GM18868 (cell line): ENCODE data around the gene STARD3.
"Not testable (repeated sequence)": the region's sequence is repeated elsewhere in the genome, so short reads cannot be mapped to it uniquely, and the experiment has no call there.

Experiments used
- ATAC-seq: cut with Tn5 transposase; IDR thresholded peaks from one replicate; pipeline ENCODE4 v1.9.1; 2021; ENCODE audit warnings: mild to moderate bottlenecking, moderate library complexity; ENCODE audit not compliant: unreplicated experiment

Gene STARD3

GRCh38 chr17:39706921-39707337, 70.0 kb downstream of the STARD3 start:
- no peak for ATAC-seq

- ATAC-seq = no peak
These were observed 72.5 kb downstream of the STARD3 start for GRCh38 chr17:39709319-39709997.

GRCh38 chr17:39709998-39710964, 73.3 kb downstream of the STARD3 start:
- ATAC-seq = no peak

GRCh38 chr17:39711071-39711470, 74.1 kb downstream of the STARD3 start:
- ATAC-seq = not testable (repeated sequence)

- ATAC-seq = no peak
These were observed 74.9 kb downstream of the STARD3 start for GRCh38 chr17:39711851-39712250.
